HepG2 (cell line): ENCODE data around the gene CCDC117. TPM values are rescaled to one million over a fixed set of nuclear protein-coding genes. Genes with fewer than 3 reads are reported as not detected.
A peak's percentile ranks its signal among the peaks of the same experiment; 100 is the strongest.

Source experiments
- ATAC-seq: fragments of 200-7000 bp; cut with Tn5 transposase; 3 replicates; pipeline ENCODE4 v1.9.1; 2020; ENCODE audit warnings: mild to moderate bottlenecking, moderate library complexity
- BruUV-seq: library from RNA; stranded (reverse); fragments of 400-500 nt; replicated peaks from 2 replicates; lab custom pipeline; 2021; lab: Mats Ljungman, UMichigan
- CTCF ChIA-PET: fragments of 300-600 bp; formaldehyde crosslinking; extraction: SDS; loops from one replicate; lab custom pipeline; 2021; ENCODE audit warnings: low total read pairs, inconsistent platforms, low intra/inter-chr PET ratio; lab: Yijun Ruan, JAX
- POLR2A ChIA-PET: fragments of 350-600 bp; sonication (Branson Sonifier 250); formaldehyde crosslinking; loops from one replicate; lab custom pipeline; 2020; ENCODE audit warnings: antibody characterized with exemption, inconsistent platforms; lab: Yijun Ruan, JAX
- DNase-seq: peaks from one replicate; pipeline ENCODE4 v3.0.0-alpha.2; 2015; ENCODE audit warnings: low spot score
- FAIRE-seq: peaks from 3 replicates; lab custom pipeline; 2011; peaks lifted over from hg19 to GRCh38; lab: Jason Lieb, UNC
- H2AFZ ChIP-seq: one replicate; pipeline ENCODE4 v1.6.1; 2011; ENCODE audit warnings: low read length, inconsistent platforms
- H3K27ac ChIP-seq: fragments of 300-600 bp; 3 replicates; pipeline ENCODE4 v1.8.0; 2011; ENCODE audit warnings: mixed run types, mild to moderate bottlenecking, mixed read lengths, low read length, inconsistent platforms; ENCODE audit not compliant: insufficient read depth; ENCODE audit errors: extremely low read length
- H3K27me3 ChIP-seq, 2 experiments: fragments of 200-600 bp in 1 of 2; 2 replicates in 1 of 2; 3 replicates in 1 of 2; pipeline versions ENCODE4 v1.6.0 to v1.8.0; 2011; ENCODE audit warnings: low read length in 2 of 2, mild to moderate bottlenecking in 2 of 2, moderate library complexity in 2 of 2, inconsistent platforms in 1 of 2; ENCODE audit not compliant: insufficient read depth in 2 of 2, control insufficient read depth in 1 of 2
- H3K36me3 ChIP-seq, 2 experiments: fragments of 200-600 bp in 1 of 2; replicated peaks in 1 of 2; 2 replicates in 1 of 2; 3 replicates in 1 of 2; pipeline versions ENCODE4 v1.5.1 to v1.8.0; 2011; ENCODE audit warnings: low read length in 2 of 2, inconsistent platforms in 1 of 2; ENCODE audit not compliant: insufficient read depth in 2 of 2, control insufficient read depth in 1 of 2
- H3K4me1 ChIP-seq: 2 replicates; pipeline ENCODE4 v1.5.1; 2012; ENCODE audit warnings: low read length, inconsistent platforms; ENCODE audit not compliant: insufficient read depth
- H3K4me2 ChIP-seq: 2 replicates; pipeline ENCODE4 v1.6.0; 2011; ENCODE audit warnings: low read depth, low read length, inconsistent platforms
- H3K4me3 ChIP-seq, 3 experiments: fragments of 200-600 bp in 1 of 3; sonication (generic), shearing (Covaris generic) in 1 of 3; replicated peaks in 1 of 3; 2 replicates each; pipeline ENCODE4 v1.5.1; 2011 to 2016; ENCODE audit warnings: low read length in 3 of 3, inconsistent platforms in 2 of 3, low read depth in 2 of 3, mild to moderate bottlenecking in 2 of 3, control low read depth in 1 of 3, mixed read lengths in 1 of 3; ENCODE audit not compliant: insufficient read depth in 1 of 3
- H3K79me2 ChIP-seq: one replicate; pipeline ENCODE4 v1.6.1; 2011; ENCODE audit warnings: low read length, inconsistent platforms; ENCODE audit not compliant: insufficient read depth
- H3K9ac ChIP-seq: 2 replicates; pipeline ENCODE4 v1.6.0; 2011; ENCODE audit warnings: mild to moderate bottlenecking, low read depth, low read length, inconsistent platforms; ENCODE audit not compliant: insufficient read depth
- H3K9me3 ChIP-seq: 2 replicates; pipeline ENCODE4 v1.5.1; 2012; ENCODE audit warnings: mild to moderate bottlenecking, low read length
- H4K20me1 ChIP-seq: 2 replicates; pipeline ENCODE4 v1.6.0; 2011; ENCODE audit warnings: inconsistent platforms, mild to moderate bottlenecking, low read length, moderate library complexity; ENCODE audit not compliant: insufficient read depth
- DRAP1 ChIP-seq: IDR thresholded peaks from 2 replicates; pipeline ENCODE4 v1.6.1; 2016; ENCODE audit warnings: missing genetic modification reagents, missing compliant biosample characterization
- EHMT2 ChIP-seq: fragments of 200-600 bp; sonication (generic); IDR thresholded peaks from 2 replicates; pipeline ENCODE4 v1.7.0; 2017; ENCODE audit warnings: antibody characterized with exemption, low read depth, low read length, borderline replicate concordance
- FOSL2 ChIP-seq: sonication (generic); formaldehyde crosslinking; IDR thresholded peaks from 2 replicates; pipeline ENCODE4 v1.4.0; 2020; ENCODE audit warnings: missing genetic modification reagents
- FOXP4 ChIP-seq: sonication (generic); formaldehyde crosslinking; IDR thresholded peaks from 2 replicates; pipeline ENCODE4 v1.4.0; 2020; ENCODE audit warnings: missing genetic modification reagents
- MEIS2 ChIP-seq: sonication (generic); formaldehyde crosslinking; IDR thresholded peaks from 2 replicates; pipeline ENCODE4 v1.9.0; 2021; ENCODE audit warnings: mild to moderate bottlenecking, missing genetic modification reagents
- NCOA1 ChIP-seq: sonication (generic); formaldehyde crosslinking; IDR thresholded peaks from 2 replicates; pipeline ENCODE4 v1.9.0; 2021; ENCODE audit warnings: missing genetic modification reagents
- RAD51 ChIP-seq: fragments of 450-650 bp; IDR thresholded peaks from 2 replicates; pipeline ENCODE4 v1.6.1; 2016; ENCODE audit warnings: borderline replicate concordance
- REXO4 ChIP-seq: sonication (generic); formaldehyde crosslinking; IDR thresholded peaks from 2 replicates; pipeline ENCODE4 v1.8.0; 2022; ENCODE audit warnings: missing genetic modification reagents, mild to moderate bottlenecking, borderline replicate concordance
- RXRA ChIP-seq: sonication (generic); formaldehyde crosslinking; IDR thresholded peaks from 2 replicates; pipeline ENCODE4 v1.5.1; 2020; ENCODE audit warnings: missing genetic modification reagents
- ZGPAT ChIP-seq: IDR thresholded peaks from 2 replicates; pipeline ENCODE4 v1.6.1; 2016; ENCODE audit warnings: mild to moderate bottlenecking
- ZMYM3 ChIP-seq: sonication (generic); formaldehyde crosslinking; IDR thresholded peaks from 2 replicates; pipeline ENCODE4 v1.5.1; 2020; ENCODE audit warnings: mild to moderate bottlenecking, missing genetic modification reagents
- ZNF280D ChIP-seq: sonication (generic); formaldehyde crosslinking; IDR thresholded peaks from 2 replicates; pipeline ENCODE4 v1.5.1; 2020; ENCODE audit warnings: mild to moderate bottlenecking, missing genetic modification reagents
- ZNF512 ChIP-seq: sonication (generic); formaldehyde crosslinking; IDR thresholded peaks from 2 replicates; pipeline ENCODE4 v1.4.0; 2020; ENCODE audit warnings: mild to moderate bottlenecking, missing genetic modification reagents
- ZNF616 ChIP-seq: sonication (generic); formaldehyde crosslinking; IDR thresholded peaks from 2 replicates; pipeline ENCODE4 v1.5.0; 2020; ENCODE audit warnings: low read depth, mild to moderate bottlenecking, missing genetic modification reagents
- ZNF7 ChIP-seq: IDR thresholded peaks from 2 replicates; pipeline ENCODE4 v1.6.1; 2016; ENCODE audit warnings: missing biosample characterization, missing genetic modification reagents
- ZNF746 ChIP-seq: sonication (generic); formaldehyde crosslinking; IDR thresholded peaks from 2 replicates; pipeline ENCODE4 v1.8.0; 2022; ENCODE audit warnings: mild to moderate bottlenecking, missing genetic modification reagents
- ZNF841 ChIP-seq: sonication (generic); formaldehyde crosslinking; IDR thresholded peaks from 2 replicates; pipeline ENCODE4 v1.8.1; 2023; ENCODE audit warnings: missing genetic modification reagents, borderline replicate concordance
- WGBS: methylation state at CpG from one replicate; pipeline ENCODE4 v1.1.6; 2017; ENCODE audit warnings: low lambda C conversion rate; 5-methylcytosine and 5-hydroxymethylcytosine counted together
- in situ Hi-C: cut with HindIII; loops from 2 replicates; pipeline ENCODE4 v1.10.0; 2017; ENCODE audit warnings: low pct_unique_long_range_greater_than_20kb; ENCODE audit not compliant: extremely low pct_ligation_motif_present
- intact Hi-C: fragments of 100-400 bp; cut with micrococcal nuclease; formaldehyde crosslinking; loops from one replicate; pipeline ENCODE4 v1.10.0; 2022; ENCODE audit not compliant: unreplicated experiment
- polyA plus RNA-seq, 8 experiments: library from polyadenylated mRNA; depleted of rRNA in 3 of 8; stranded (reverse) in 7 of 8; unstranded in 1 of 8; fragments of >200 nt; fragmentation: Illumina TruSeq in 4 of 8; extraction: Trizol in 4 of 8; gene quantifications; 2 replicates each; pipeline versions ENCODE4 v1.2.1 to v1.2.3, GENCODE V29; 2011 to 2016; ENCODE audit warnings: low read depth in 4 of 8, missing spikeins in 1 of 8, mixed read lengths in 1 of 8; ENCODE audit not compliant: insufficient read depth in 1 of 8
- total RNA-seq, 5 experiments: library from RNA; depleted of rRNA; stranded (reverse); fragments of >200 nt; fragmentation: Illumina TruSeq; extraction: Trizol; gene quantifications; 2 replicates each; pipeline ENCODE4 v1.2.3, GENCODE V29; 2016; ENCODE audit warnings: low read depth in 1 of 5

CCDC117 gene
- total and polyA plus RNA-seq, 2 of the 13 experiments (the other 11 are each of a cell fraction or from before 2014, with no cell fraction given) = 12.6 to 34.2 TPM

GRCh38 chr22:28773461-28773867 is 969 bp downstream of the CCDC117 start:
- Histone ChIP-seq H3K4me3 (peak overlapping the region; percentile 71 to 87 (median 82)), H3K79me2 (peaks cover 49% of the 10 kb centered on the region), H3K4me2 (peak overlapping the region; percentile 82), H3K27me3 (no peaks in the 10 kb centered on the region; a peak in 1 of 5 replicates), H3K27ac (peak overlapping the region; percentile 91), H4K20me1 (no peaks in the 10 kb centered on the region), H3K9me3 (no peaks in the 10 kb centered on the region), H3K36me3 (peaks cover 0 to 22% of the 10 kb centered on the region in 2 experiments; a peak in 2 of 5 replicates), H2AFZ (no peak overlapping the region), H3K9ac (peak overlapping the region; percentile 96), H3K4me1 (peaks cover 84% of the 10 kb centered on the region)
- under 1% methylated on average over 10 of the region's 10 CpGs for WGBS
- ATAC-seq (no peak), DNase-seq (no peak), FAIRE-seq (no peak)
- in situ Hi-C loops (no loop called here), intact Hi-C loops (no loop called here)
- BruUV-seq = TSS peak; percentile 81
- ChIA-PET POLR2A (interaction anchor here (1.0 to 4.5 kb wide), 12 partner anchors 11 to 93 kb away, joined by 3 to 59 read pairs (median 5); partner anchors contain the start of genes CHEK2, HSCB, TTC28 and XBP1), CTCF (no interaction called here)
- TF ChIP-seq EHMT2 (no peak), FOSL2 (CRISPR knock-in tag) (0 out of 2 replicates have a peak, but pooled peaks have one; percentile 0), RAD51 (no peak), ZNF280D (CRISPR knock-in tag) (no peak), ZNF746 (CRISPR knock-in tag) (no peak), ZGPAT (CRISPR knock-in tag) (no peak), FOXP4 (CRISPR knock-in tag) (no peak), NCOA1 (CRISPR knock-in tag) (0 out of 2 replicates have a peak, but pooled peaks have one; percentile 11), ZMYM3 (CRISPR knock-in tag) (0 out of 2 replicates have a peak, but pooled peaks have one; percentile 0), ZNF616 (no peak), ZNF7 (CRISPR knock-in tag) (no peak), RXRA (no peak), ZNF841 (CRISPR knock-in tag) (no peak), ZNF512 (CRISPR knock-in tag) (no peak), MEIS2 (no peak), DRAP1 (CRISPR knock-in tag) (no peak), REXO4 (CRISPR knock-in tag) (no peak)
